ENCODE results near the gene FOXC2. TPM values are rescaled to one million over a fixed set of nuclear protein-coding genes. Genes with fewer than 3 reads are reported as not detected.

The FOXC2 gene
- total RNA-seq, 1 donor from 2014 or later: 57.2 TPM

- Histone ChIP-seq H3K4me1 (peaks cover 9 to 54% of the 10 kb centered on the region in 2 donors), H3K36me3 (peaks cover 0 to 8% of the 10 kb centered on the region in 2 donors), H3K4me3 (peak overlapping the region; percentile 44 to 79), H3K27me3 (no peaks in the 10 kb centered on the region), H3K27ac (peak overlapping the region; percentile 91 to 99), H3K9me3 (no peaks in the 10 kb centered on the region)
- TF ChIP-seq, protein P1, sequence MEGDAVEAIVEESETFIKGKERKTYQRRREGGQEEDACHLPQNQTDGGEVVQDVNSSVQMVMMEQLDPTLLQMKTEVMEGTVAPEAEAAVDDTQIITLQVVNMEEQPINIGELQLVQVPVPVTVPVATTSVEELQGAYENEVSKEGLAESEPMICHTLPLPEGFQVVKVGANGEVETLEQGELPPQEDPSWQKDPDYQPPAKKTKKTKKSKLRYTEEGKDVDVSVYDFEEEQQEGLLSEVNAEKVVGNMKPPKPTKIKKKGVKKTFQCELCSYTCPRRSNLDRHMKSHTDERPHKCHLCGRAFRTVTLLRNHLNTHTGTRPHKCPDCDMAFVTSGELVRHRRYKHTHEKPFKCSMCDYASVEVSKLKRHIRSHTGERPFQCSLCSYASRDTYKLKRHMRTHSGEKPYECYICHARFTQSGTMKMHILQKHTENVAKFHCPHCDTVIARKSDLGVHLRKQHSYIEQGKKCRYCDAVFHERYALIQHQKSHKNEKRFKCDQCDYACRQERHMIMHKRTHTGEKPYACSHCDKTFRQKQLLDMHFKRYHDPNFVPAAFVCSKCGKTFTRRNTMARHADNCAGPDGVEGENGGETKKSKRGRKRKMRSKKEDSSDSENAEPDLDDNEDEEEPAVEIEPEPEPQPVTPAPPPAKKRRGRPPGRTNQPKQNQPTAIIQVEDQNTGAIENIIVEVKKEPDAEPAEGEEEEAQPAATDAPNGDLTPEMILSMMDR (IDR thresholded peaks at IDR 0.05): no peak
- intact Hi-C loops (cut with DNase I): loop anchor here (2.0 to 5.0 kb wide), 2 partner anchors 14 to 254 kb away; no protein-coding TSS in a partner anchor
- DNase-seq (ENCODE audit: low spot score in 2 of 2): no peak
These were observed 12.1 kb downstream of the FOXC2 start for GRCh38 chr16:86578611-86579267.

GRCh38 chr16:86579268-86580062, 12.8 kb downstream of the FOXC2 start:
- Histone ChIP-seq H3K36me3 (peaks cover 0 to 11% of the 10 kb centered on the region in 2 donors), H3K4me1 (peaks cover 16 to 54% of the 10 kb centered on the region in 2 donors), H3K4me3 (peak overlapping the region; percentile 44 to 79), H3K27ac (peak overlapping the region; percentile 91 to 99), H3K9me3 (no peaks in the 10 kb centered on the region), H3K27me3 (no peaks in the 10 kb centered on the region)
- DNase-seq (ENCODE audit: low spot score in 2 of 2): no peak
- TF ChIP-seq, protein P1 (IDR thresholded peaks at IDR 0.05): no peak
- intact Hi-C loops (cut with DNase I): loop anchor here (2.0 to 5.0 kb wide), 3 partner anchors 15 to 253 kb away; no protein-coding TSS in a partner anchor

GRCh38 chr16:86580063-86580790, 13.6 kb downstream of the FOXC2 start:
- H3K4me3 ChIP-seq: peak overlapping the region; percentile 44 to 79
- peaks cover 18 to 53% of the 10 kb centered on the region in 2 donors for H3K4me1 ChIP-seq
- no peaks in the 10 kb centered on the region for H3K9me3 ChIP-seq
- peak overlapping the region; percentile 91 to 99 for H3K27ac ChIP-seq
- TF ChIP-seq, protein P1 (IDR thresholded peaks at IDR 0.05): no peak
- H3K36me3 ChIP-seq: peaks cover 0 to 11% of the 10 kb centered on the region in 2 donors
- H3K27me3 ChIP-seq: no peaks in the 10 kb centered on the region
- intact Hi-C loops (cut with DNase I): loop anchor here (2.0 kb wide), 1 partner anchor 171 kb away; no protein-coding TSS in a partner anchor
- DNase-seq (ENCODE audit: low spot score in 2 of 2): no peak

DNA sequence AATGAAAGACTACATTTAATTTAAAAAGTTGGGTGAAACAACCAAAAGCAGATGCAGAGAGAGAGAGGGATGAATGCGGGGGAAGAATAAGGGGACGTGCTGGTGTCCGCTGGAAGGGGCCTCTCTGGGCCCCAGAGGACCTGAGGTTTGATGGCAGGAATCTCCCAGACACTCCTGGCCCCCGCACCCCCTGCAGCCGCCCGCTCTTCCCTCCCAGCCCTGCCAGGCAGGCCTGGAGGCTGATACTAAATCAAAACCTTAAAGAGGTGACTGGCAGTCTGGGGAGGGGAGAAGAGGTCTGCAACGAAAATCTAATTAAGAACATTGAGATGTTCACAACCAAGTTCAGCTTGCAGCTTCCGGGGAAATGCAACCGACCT, 14.2 kb downstream of the FOXC2 start:
- H3K27ac ChIP-seq: peak overlapping the region; percentile 91 to 99
- H3K9me3 ChIP-seq: no peaks in the 10 kb centered on the region
- no peak for DNase-seq (ENCODE audit: low spot score in 2 of 2)
- no peaks in the 10 kb centered on the region for H3K27me3 ChIP-seq
- peaks cover 17 to 53% of the 10 kb centered on the region in 2 donors for H3K4me1 ChIP-seq
- TF ChIP-seq, protein P1 (IDR thresholded peaks at IDR 0.05): no peak
- intact Hi-C loops (cut with DNase I): loop anchor here (2.0 kb wide), 1 partner anchor 170 kb away; no protein-coding TSS in a partner anchor
- H3K4me3 ChIP-seq: peak overlapping the region; percentile 4 to 79
- peaks cover 0 to 11% of the 10 kb centered on the region in 2 donors for H3K36me3 ChIP-seq

GRCh38 chr16:86581458-86581857, 14.8 kb downstream of the FOXC2 start:
- intact Hi-C loops (cut with DNase I): loop anchor here (2.0 kb wide), 1 partner anchor 169 kb away; no protein-coding TSS in a partner anchor
- H3K27ac ChIP-seq: peak overlapping the region; percentile 91 to 99
- no peak for DNase-seq (ENCODE audit: low spot score in 2 of 2)
- H3K27me3 ChIP-seq: no peaks in the 10 kb centered on the region
- H3K36me3 ChIP-seq: peaks cover 0 to 11% of the 10 kb centered on the region in 2 donors
- peak overlapping the region; percentile 4 to 79 for H3K4me3 ChIP-seq
- H3K9me3 ChIP-seq: no peaks in the 10 kb centered on the region
- TF ChIP-seq, protein P1 (IDR thresholded peaks at IDR 0.05): no peak
- peaks cover 17 to 56% of the 10 kb centered on the region in 2 donors for H3K4me1 ChIP-seq

Data from ascending aorta (tissue), 2 donors.